ENCODE data around the gene SCYGR3. TPM values are rescaled to one million over a fixed set of nuclear protein-coding genes. Genes with fewer than 3 reads are reported as not detected.

The SCYGR3 gene
- total RNA-seq, 4 donors from 2014 or later = not detected

DNA sequence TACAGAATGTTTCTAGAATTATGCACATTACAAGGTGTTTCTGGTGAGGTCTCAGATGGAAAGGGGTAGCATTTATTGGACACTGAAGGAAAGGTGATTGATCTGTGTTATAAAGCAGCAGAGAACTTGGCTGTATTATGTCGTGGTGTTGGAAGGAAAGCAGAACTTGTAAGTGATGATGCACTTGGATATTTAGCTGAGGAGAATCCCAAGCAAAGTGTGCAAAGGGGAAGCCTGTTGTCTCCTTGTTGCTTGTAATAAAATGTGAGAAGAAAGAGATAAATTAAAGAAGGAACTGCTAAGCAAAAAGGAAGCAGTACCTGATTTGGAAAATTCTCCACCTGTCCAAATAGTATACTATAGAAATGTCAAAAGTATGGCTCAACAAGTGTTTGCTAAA is 39.8 kb upstream of the SCYGR3 start:
- TF ChIP-seq CTCF (IDR thresholded peaks at IDR 0.05) (no peak), POLR2A (IDR thresholded peaks at IDR 0.05) (no peak)
- intact Hi-C loops (cut with DNase I) = loop anchor here (10.0 kb wide), 1 partner anchor 230 kb away; no protein-coding TSS in a partner anchor
- no peak for DNase-seq
- Histone ChIP-seq H3K4me1 (no peaks in the 10 kb centered on the region), H3K4me3 (replicated peaks in 1 of 3) (no peak overlapping the region), H3K9me3 (no peaks in the 10 kb centered on the region), H3K27ac (no peak overlapping the region), H3K27me3 (no peaks in the 10 kb centered on the region), H3K36me3 (no peaks in the 10 kb centered on the region)
- 68 to 78% methylated on average over 1 of the region's 1 CpG for WGBS, 2 donors

DNA sequence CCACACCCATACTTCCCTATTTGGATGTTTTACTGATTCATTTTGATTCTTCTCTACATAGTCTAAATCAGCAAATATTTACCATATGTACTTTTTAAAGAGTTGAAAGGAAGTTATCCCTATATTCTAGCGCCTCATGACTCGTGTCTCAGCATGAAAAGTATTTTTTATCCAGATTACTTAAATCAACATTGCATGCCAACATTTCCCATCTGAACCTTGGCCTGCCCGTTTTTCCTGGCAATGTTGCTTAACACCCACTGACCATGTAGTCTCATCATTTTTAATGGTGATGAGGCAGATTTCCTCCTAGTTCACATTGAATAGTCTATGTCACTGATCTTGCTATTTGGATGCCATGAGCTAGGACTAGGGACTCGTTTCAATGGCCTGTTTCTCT is 38.8 kb upstream of the SCYGR3 start:
- intact Hi-C loops (cut with DNase I) = loop anchor here (10.0 kb wide), 1 partner anchor 231 kb away; no protein-coding TSS in a partner anchor
- WGBS, 2 donors = 32 to 54% methylated on average over 4 of the region's 4 CpGs
- no peak for DNase-seq
- Histone ChIP-seq H3K27me3 (no peaks in the 10 kb centered on the region), H3K4me1 (no peaks in the 10 kb centered on the region), H3K36me3 (no peaks in the 10 kb centered on the region), H3K27ac (no peak overlapping the region), H3K9me3 (no peaks in the 10 kb centered on the region), H3K4me3 (replicated peaks in 1 of 3) (no peak overlapping the region)
- TF ChIP-seq POLR2A (IDR thresholded peaks at IDR 0.05) (no peak), CTCF (IDR thresholded peaks at IDR 0.05) (no peak)

DNA sequence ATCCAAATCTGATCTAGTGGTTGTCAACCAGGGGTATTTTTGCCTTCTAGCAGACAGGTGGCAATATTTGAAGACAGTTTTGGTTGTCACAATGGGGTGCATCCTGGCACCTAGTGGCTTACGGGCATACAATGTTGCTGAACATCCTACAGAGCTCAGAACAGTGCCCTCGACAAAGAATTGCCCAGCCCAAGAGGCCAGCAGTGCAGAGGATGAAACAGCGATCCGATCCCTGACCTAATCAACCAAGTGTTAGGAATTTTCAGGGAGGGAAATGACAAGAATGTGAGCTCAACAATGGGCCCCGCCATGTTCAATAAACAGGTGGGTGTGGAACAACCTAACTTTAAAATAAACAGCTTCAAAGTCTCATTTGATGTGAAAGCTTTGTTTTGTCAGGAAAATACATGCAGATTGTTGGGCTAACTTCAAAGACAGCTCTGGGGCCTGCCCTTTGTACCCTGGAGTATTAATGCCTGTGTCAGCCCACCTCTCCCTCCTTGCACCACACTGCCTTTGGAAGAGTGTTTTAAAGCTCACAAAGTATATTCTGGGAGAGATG is 29.4 kb upstream of the SCYGR3 start:
- H3K27me3 ChIP-seq = no peaks in the 10 kb centered on the region
- no peaks in the 10 kb centered on the region for H3K9me3 ChIP-seq
- TF ChIP-seq CTCF (IDR thresholded peaks at IDR 0.05) = no peak
- TF ChIP-seq POLR2A (IDR thresholded peaks at IDR 0.05) = no peak
- H3K4me1 ChIP-seq = no peaks in the 10 kb centered on the region
- H3K4me3 ChIP-seq (replicated peaks in 1 of 3) = no peak overlapping the region
- H3K36me3 ChIP-seq = no peaks in the 10 kb centered on the region
- no peak for DNase-seq
- intact Hi-C loops (cut with DNase I) = no loop called here
- H3K27ac ChIP-seq = no peak overlapping the region
- WGBS, 2 donors = 73 to 84% methylated on average over 5 of the region's 5 CpGs

- intact Hi-C loops (cut with DNase I) = no loop called here
- Histone ChIP-seq H3K27me3 (no peaks in the 10 kb centered on the region), H3K4me3 (replicated peaks in 1 of 3) (no peak overlapping the region), H3K9me3 (no peaks in the 10 kb centered on the region), H3K36me3 (no peaks in the 10 kb centered on the region), H3K27ac (no peak overlapping the region), H3K4me1 (no peaks in the 10 kb centered on the region)
- DNase-seq = no peak
- TF ChIP-seq POLR2A (IDR thresholded peaks at IDR 0.05) (no peak), CTCF (IDR thresholded peaks at IDR 0.05) (no peak)
- 19 to 31% methylated on average over 2 of the region's 2 CpGs for WGBS, 2 donors
Measured at GRCh38 chr2:227642656-227643055, 28.0 kb upstream of the SCYGR3 start.

DNA sequence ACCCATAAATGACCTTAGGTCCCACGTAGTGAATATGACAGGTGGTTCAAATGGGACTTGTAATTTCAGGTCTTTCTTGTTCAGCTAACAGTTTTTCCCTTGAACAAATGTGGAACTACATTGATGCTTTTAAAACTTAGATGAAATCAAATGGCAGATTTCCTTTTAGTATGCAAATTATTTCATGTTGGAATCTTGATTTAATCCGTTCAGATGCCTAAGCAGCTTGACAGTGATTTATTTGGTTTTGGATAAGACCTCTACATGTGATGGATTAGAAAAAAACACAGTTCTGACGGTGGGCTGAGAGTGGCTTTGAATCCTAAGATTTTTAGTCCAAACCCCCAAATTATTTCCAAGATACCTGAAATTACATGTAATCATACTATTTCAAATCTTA is 19.6 kb upstream of the SCYGR3 start:
- Histone ChIP-seq H3K9me3 (no peaks in the 10 kb centered on the region), H3K27ac (no peak overlapping the region), H3K4me1 (no peaks in the 10 kb centered on the region), H3K27me3 (no peaks in the 10 kb centered on the region), H3K36me3 (no peaks in the 10 kb centered on the region), H3K4me3 (replicated peaks in 1 of 3) (no peak overlapping the region)
- no peak for TF ChIP-seq POLR2A (IDR thresholded peaks at IDR 0.05)
- no peak for TF ChIP-seq CTCF (IDR thresholded peaks at IDR 0.05)
- no peak for DNase-seq
- intact Hi-C loops (cut with DNase I) = no loop called here
- 72 to 79% methylated on average over 3 of the region's 3 CpGs for WGBS, 2 donors
